Heart left ventricle (tissue), 16 donors: Measurements from ENCODE around the gene SH3RF3. TPM values are rescaled to one million over a fixed set of nuclear protein-coding genes. Genes with fewer than 3 reads are reported as not detected.

ENCODE experiments used
- ATAC-seq, 4 donors: fragments of 200-7000 bp; cut with Tn5 transposase; one replicate each; pipeline ENCODE4 v1.9.1; 2020 to 2022; ENCODE audit warnings: moderate library complexity in 4 of 4, mild to moderate bottlenecking in 3 of 4, moderate number of reproducible peaks in 1 of 4
- DNase-seq, 5 donors: peaks; one replicate each; pipeline ENCODE4 v3.0.0-alpha.2; 2020
- H3K27ac ChIP-seq, 12 donors: fragments of 200-600 bp; sonication (generic) in 4 of 12; one replicate each; pipeline versions ENCODE4 v1.5.0 to v1.8.0; 2016 to 2022; ENCODE audit warnings: mild to moderate bottlenecking in 2 of 12
- H3K27me3 ChIP-seq, 9 donors: fragments of 200-600 bp; sonication (generic) in 2 of 9; one replicate each; pipeline versions ENCODE4 v1.5.1 to v1.8.0; 2016 to 2022; ENCODE audit warnings: mild to moderate bottlenecking in 3 of 9
- H3K36me3 ChIP-seq, 9 donors: fragments of 200-600 bp; sonication (generic) in 2 of 9; one replicate each; pipeline versions ENCODE4 v1.5.0 to v1.8.0; 2018 to 2022; ENCODE audit warnings: mild to moderate bottlenecking in 2 of 9
- H3K4me1 ChIP-seq, 12 donors: fragments of 200-600 bp; sonication (generic) in 4 of 12; one replicate each; pipeline versions ENCODE4 v1.5.0 to v1.8.0; 2016 to 2022; ENCODE audit warnings: mild to moderate bottlenecking in 3 of 12
- H3K4me3 ChIP-seq, 12 donors: fragments of 200-600 bp; sonication (generic) in 4 of 12; one replicate each; pipeline versions ENCODE4 v1.5.0 to v1.8.0; 2017 to 2022; ENCODE audit warnings: mild to moderate bottlenecking in 9 of 12, moderate library complexity in 4 of 12
- H3K9me3 ChIP-seq, 12 donors: fragments of 200-600 bp; sonication (generic) in 4 of 12; one replicate each; pipeline versions ENCODE4 v1.5.0 to v1.8.0; 2016 to 2022; ENCODE audit warnings: mild to moderate bottlenecking in 1 of 12
- CTCF ChIP-seq, 12 donors: fragments of 200-600 bp; sonication (generic) in 4 of 12; IDR thresholded peaks; one replicate each; pipeline versions ENCODE4 v1.5.0 to v1.8.0; 2018 to 2022; ENCODE audit warnings: antibody characterized with exemption in 12 of 12, mild to moderate bottlenecking in 5 of 12
- POLR2A ChIP-seq, 2 donors: fragments of 450-650 bp; IDR thresholded peaks; one replicate each; pipeline ENCODE4 v1.6.1; 2017; ENCODE audit warnings: antibody characterized with exemption in 2 of 2, mild to moderate bottlenecking in 2 of 2, moderate library complexity in 2 of 2
- WGBS, 4 donors: extraction: QIAGEN DNeasy Blood & Tissue Kit in 2 of 4; methylation state at CpG; one replicate each; pipeline versions ENCODE4 v1.1.5 to v1.1.7; 2013 to 2018; 5-methylcytosine and 5-hydroxymethylcytosine counted together
- intact Hi-C, 10 donors: fragments of 100-400 bp; cut with DNase I; formaldehyde crosslinking; loops; one replicate each; pipeline versions ENCODE4 v1.11.1 to v1.14.2; 2022
- polyA plus RNA-seq, 2 donors: library from polyadenylated mRNA; stranded (reverse); fragments of 200-250 nt; gene quantifications; one replicate each; pipeline ENCODE4 v1.2.3, GENCODE V29; 2013
- total RNA-seq, 9 donors: library from RNA; depleted of rRNA in 2 of 9; stranded (reverse); fragments of >200 nt in 2 of 9; fragmentation: NEBNext Ultra II Directional in 3 of 9; extraction: Animal tissue kit (Norgen Biotek cat#: 25700) in 3 of 9; gene quantifications; one replicate each; pipeline versions ENCODE4 v1.1.0 to v1.2.4, GENCODE V29; 2016 to 2023
- donor health status: ischemic (EF 13 %, LVEDD 7.1; RV severe dilation, severe dysfunction).
- donor health status: healthy with polysubstance abuse.
- donor health status: DM: no; HTN: yes; CAD: no.
- donor health status: DM: no; HTN: no; CAD: no.
- donor health status: ischemic (EF 25% LVEDD 6.9; RV normal size, moderate dysfunction).
- donor health status: ischemic (EF 25% LVEDD 5.7; RV mildly dilated, moderate dysfunction).
- donor health status: healthy.
- donor health status: DM: yes; HTN: yes; CAD: no.
- donor health status: ischemic (EF 35%, LVEDD 5.7; RV mildly dilated, moderate dysfunction).
- donor health status: nonischemic (EF 11% LVEDD 7.7; RV severe dilation, severe dysfunction).
- donor health status: DM: yes; HTN: yes; CAD: no.
- donor health status: PGD.
- donor health status: ischemic (EF 29% LVEDD 5.4; RV normal size, mild dysfunction).
- donor health status: nonischemic (EF 23%, LVEDD 6.1; RV moderate dilation, normal function).

Gene SH3RF3
- total and polyA plus RNA-seq, 11 donors = 5.2 to 15.7 (median 7.9) TPM

GRCh38 chr2:109183871-109184270 is 54.9 kb downstream of the SH3RF3 start:
- peak overlapping the region in 1 of 12 donors; percentile 6 for H3K27ac ChIP-seq
- ATAC-seq = no peak
- TF ChIP-seq CTCF (IDR thresholded peaks at IDR 0.05) = no peak
- TF ChIP-seq POLR2A (IDR thresholded peaks at IDR 0.05) = no peak
- no peak overlapping the region for H3K4me3 ChIP-seq
- peaks cover 0 to 13% (median 0%) of the 10 kb centered on the region in 12 donors for H3K9me3 ChIP-seq
- no peaks in the 10 kb centered on the region for H3K27me3 ChIP-seq
- intact Hi-C loops = loop anchor here in 2 of 10 donors (5.0 to 10.0 kb wide), 2 partner anchors 48 to 49 kb away; no protein-coding TSS in a partner anchor
- WGBS, 4 donors = 89 to 95% (median 92%) methylated on average over 3 to 4 of the region's 4 CpGs
- H3K36me3 ChIP-seq = no peaks in the 10 kb centered on the region
- H3K4me1 ChIP-seq = peaks cover 0 to 33% (median 22%) of the 10 kb centered on the region in 12 donors
- no peak for DNase-seq

- peaks cover 0 to 8% (median 0%) of the 10 kb centered on the region in 12 donors for H3K9me3 ChIP-seq
- TF ChIP-seq CTCF (IDR thresholded peaks at IDR 0.05) = no peak
- no peak for TF ChIP-seq POLR2A (IDR thresholded peaks at IDR 0.05)
- ATAC-seq (no peak), DNase-seq (no peak)
- H3K36me3 ChIP-seq = no peaks in the 10 kb centered on the region
- 93 to 100% (median 95%) methylated on average over 3 of the region's 3 CpGs for WGBS, 4 donors
- peak overlapping the region in 6 of 12 donors; percentile 6 to 87 (median 58) for H3K27ac ChIP-seq
- H3K4me1 ChIP-seq = peaks cover 0 to 31% (median 22%) of the 10 kb centered on the region in 12 donors
- H3K27me3 ChIP-seq = no peaks in the 10 kb centered on the region
- H3K4me3 ChIP-seq = no peak overlapping the region
- intact Hi-C loops = loop anchor here in 2 of 10 donors (5.0 to 10.0 kb wide), 2 partner anchors 48 to 50 kb away; no protein-coding TSS in a partner anchor
Measured at GRCh38 chr2:109184368-109184767, 55.4 kb downstream of the SH3RF3 start.

GRCh38 chr2:109185338-109185737 is 56.3 kb downstream of the SH3RF3 start:
- H3K4me1 ChIP-seq = peaks cover 0 to 31% (median 22%) of the 10 kb centered on the region in 12 donors
- DNase-seq (peak in 4 of 5 donors; percentile 58 to 74 (median 69)), ATAC-seq (peak; percentile 89 to 93 (median 92))
- H3K36me3 ChIP-seq = no peaks in the 10 kb centered on the region
- no peak for TF ChIP-seq POLR2A (IDR thresholded peaks at IDR 0.05)
- no peak for TF ChIP-seq CTCF (IDR thresholded peaks at IDR 0.05)
- peaks cover 0 to 5% (median 0%) of the 10 kb centered on the region in 12 donors for H3K9me3 ChIP-seq
- intact Hi-C loops = loop anchor here in 2 of 10 donors (1.0 to 10.0 kb wide), 2 partner anchors 10 to 51 kb away; no protein-coding TSS in a partner anchor
- no peak overlapping the region for H3K4me3 ChIP-seq
- 20 to 29% (median 24%) methylated on average over 4 of the region's 4 CpGs for WGBS, 4 donors
- H3K27me3 ChIP-seq = no peaks in the 10 kb centered on the region
- peak overlapping the region; percentile 30 to 93 (median 78) for H3K27ac ChIP-seq

- intact Hi-C loops = loop anchor here in 2 of 10 donors (1.0 to 10.0 kb wide), 2 partner anchors 9 to 51 kb away; no protein-coding TSS in a partner anchor
- DNase-seq (peak; percentile 55 to 76 (median 64)), ATAC-seq (peak; percentile 74 to 94 (median 86))
- TF ChIP-seq POLR2A (IDR thresholded peaks at IDR 0.05) = no peak
- TF ChIP-seq CTCF (IDR thresholded peaks at IDR 0.05) = no peak
- no peaks in the 10 kb centered on the region for H3K27me3 ChIP-seq
- H3K27ac ChIP-seq = peak overlapping the region; percentile 30 to 93 (median 78)
- no peaks in the 10 kb centered on the region for H3K36me3 ChIP-seq
- H3K4me3 ChIP-seq = no peak overlapping the region
- peaks cover 0 to 31% (median 22%) of the 10 kb centered on the region in 12 donors for H3K4me1 ChIP-seq
- WGBS, 4 donors = 47 to 54% (median 49%) methylated on average over 16 of the region's 16 CpGs
- peaks cover 0 to 5% (median 0%) of the 10 kb centered on the region in 12 donors for H3K9me3 ChIP-seq
Measured at GRCh38 chr2:109185821-109186570, 57.0 kb downstream of the SH3RF3 start.
